Panc1 (cell line): ENCODE measurements around the gene CLRN3.

Experiments used
- POLR2AphosphoS5 ChIP-seq: IDR thresholded peaks from 2 replicates; pipeline ENCODE4 v1.6.1; 2012; ENCODE audit warnings: mild to moderate bottlenecking, low read depth, low read length, moderate library complexity
- SIN3A ChIP-seq: IDR thresholded peaks from 2 replicates; pipeline ENCODE4 v1.6.1; 2012; ENCODE audit warnings: low read depth, mild to moderate bottlenecking, low read length, moderate library complexity, borderline replicate concordance; ENCODE audit not compliant: insufficient read depth
- TCF7L2 ChIP-seq: IDR thresholded peaks from 2 replicates; pipeline ENCODE4 v1.6.1; 2011; ENCODE audit warnings: mild to moderate bottlenecking, low read depth, low read length, inconsistent platforms
- TF ChIP-seq, protein P1 (sequence below): fragments of 450-650 bp; IDR thresholded peaks from 2 replicates; pipeline ENCODE4 v1.5.1; 2017; ENCODE audit warnings: mild to moderate bottlenecking
- TF ChIP-seq, protein P2 (sequence below), 2 experiments: IDR thresholded peaks; 2 replicates each; pipeline ENCODE4 v1.6.1; 2011 to 2012; ENCODE audit warnings: low read depth in 2 of 2, control low read depth in 1 of 2, low read length in 1 of 2, mild to moderate bottlenecking in 1 of 2, moderate library complexity in 1 of 2; ENCODE audit not compliant: insufficient read depth in 1 of 2

DNA sequence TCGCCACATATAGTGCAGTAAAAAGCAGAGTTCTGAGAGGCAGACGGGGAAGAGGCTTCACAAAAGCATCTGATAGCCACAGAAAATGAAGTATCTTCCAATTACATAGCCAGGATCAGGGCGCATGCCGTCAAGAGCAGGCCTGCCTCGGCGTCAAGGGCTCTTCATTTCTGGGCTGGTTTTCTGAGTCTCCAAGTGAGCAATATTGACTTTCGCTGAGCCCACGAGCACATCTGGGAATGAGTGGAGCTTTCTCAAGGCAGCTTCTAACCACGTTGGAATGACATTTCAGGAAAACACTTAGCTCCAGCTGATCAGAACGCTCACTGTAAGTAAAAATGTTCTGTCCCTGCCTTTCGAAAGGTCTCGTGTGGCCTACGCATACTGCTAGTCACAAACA lies 51.9 kb downstream of the CLRN3 start:
- TF ChIP-seq, protein P1, sequence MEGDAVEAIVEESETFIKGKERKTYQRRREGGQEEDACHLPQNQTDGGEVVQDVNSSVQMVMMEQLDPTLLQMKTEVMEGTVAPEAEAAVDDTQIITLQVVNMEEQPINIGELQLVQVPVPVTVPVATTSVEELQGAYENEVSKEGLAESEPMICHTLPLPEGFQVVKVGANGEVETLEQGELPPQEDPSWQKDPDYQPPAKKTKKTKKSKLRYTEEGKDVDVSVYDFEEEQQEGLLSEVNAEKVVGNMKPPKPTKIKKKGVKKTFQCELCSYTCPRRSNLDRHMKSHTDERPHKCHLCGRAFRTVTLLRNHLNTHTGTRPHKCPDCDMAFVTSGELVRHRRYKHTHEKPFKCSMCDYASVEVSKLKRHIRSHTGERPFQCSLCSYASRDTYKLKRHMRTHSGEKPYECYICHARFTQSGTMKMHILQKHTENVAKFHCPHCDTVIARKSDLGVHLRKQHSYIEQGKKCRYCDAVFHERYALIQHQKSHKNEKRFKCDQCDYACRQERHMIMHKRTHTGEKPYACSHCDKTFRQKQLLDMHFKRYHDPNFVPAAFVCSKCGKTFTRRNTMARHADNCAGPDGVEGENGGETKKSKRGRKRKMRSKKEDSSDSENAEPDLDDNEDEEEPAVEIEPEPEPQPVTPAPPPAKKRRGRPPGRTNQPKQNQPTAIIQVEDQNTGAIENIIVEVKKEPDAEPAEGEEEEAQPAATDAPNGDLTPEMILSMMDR, result no peak
- TF ChIP-seq SIN3A, result no peak
- TF ChIP-seq, protein P2, sequence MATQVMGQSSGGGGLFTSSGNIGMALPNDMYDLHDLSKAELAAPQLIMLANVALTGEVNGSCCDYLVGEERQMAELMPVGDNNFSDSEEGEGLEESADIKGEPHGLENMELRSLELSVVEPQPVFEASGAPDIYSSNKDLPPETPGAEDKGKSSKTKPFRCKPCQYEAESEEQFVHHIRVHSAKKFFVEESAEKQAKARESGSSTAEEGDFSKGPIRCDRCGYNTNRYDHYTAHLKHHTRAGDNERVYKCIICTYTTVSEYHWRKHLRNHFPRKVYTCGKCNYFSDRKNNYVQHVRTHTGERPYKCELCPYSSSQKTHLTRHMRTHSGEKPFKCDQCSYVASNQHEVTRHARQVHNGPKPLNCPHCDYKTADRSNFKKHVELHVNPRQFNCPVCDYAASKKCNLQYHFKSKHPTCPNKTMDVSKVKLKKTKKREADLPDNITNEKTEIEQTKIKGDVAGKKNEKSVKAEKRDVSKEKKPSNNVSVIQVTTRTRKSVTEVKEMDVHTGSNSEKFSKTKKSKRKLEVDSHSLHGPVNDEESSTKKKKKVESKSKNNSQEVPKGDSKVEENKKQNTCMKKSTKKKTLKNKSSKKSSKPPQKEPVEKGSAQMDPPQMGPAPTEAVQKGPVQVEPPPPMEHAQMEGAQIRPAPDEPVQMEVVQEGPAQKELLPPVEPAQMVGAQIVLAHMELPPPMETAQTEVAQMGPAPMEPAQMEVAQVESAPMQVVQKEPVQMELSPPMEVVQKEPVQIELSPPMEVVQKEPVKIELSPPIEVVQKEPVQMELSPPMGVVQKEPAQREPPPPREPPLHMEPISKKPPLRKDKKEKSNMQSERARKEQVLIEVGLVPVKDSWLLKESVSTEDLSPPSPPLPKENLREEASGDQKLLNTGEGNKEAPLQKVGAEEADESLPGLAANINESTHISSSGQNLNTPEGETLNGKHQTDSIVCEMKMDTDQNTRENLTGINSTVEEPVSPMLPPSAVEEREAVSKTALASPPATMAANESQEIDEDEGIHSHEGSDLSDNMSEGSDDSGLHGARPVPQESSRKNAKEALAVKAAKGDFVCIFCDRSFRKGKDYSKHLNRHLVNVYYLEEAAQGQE (IDR thresholded peaks at IDR 0.05; ENCODE audit: insufficient read depth in 1 of 2, low read depth in 2 of 2, low read length in 1 of 2), result no peak
- no peak for TF ChIP-seq TCF7L2
- no peak for TF ChIP-seq POLR2AphosphoS5
